Endothelial cell of umbilical vein (primary cell): ENCODE measurements around the gene ITIH5. TPM values are rescaled to one million over a fixed set of nuclear protein-coding genes. Genes with fewer than 3 reads are reported as not detected.

ENCODE experiments used
- BruUV-seq: library from RNA; stranded (reverse); fragments of 400-500 nt; replicated peaks from 2 replicates; lab custom pipeline; 2021; lab: Mats Ljungman, UMichigan
- CTCF ChIA-PET: fragments of 300-600, 350-600 bp; sonication (Branson Sonifier 250); formaldehyde crosslinking; loops from one replicate; lab custom pipeline; 2021; ENCODE audit warnings: antibody characterized with exemption, inconsistent platforms; lab: Charles Lee
- POLR2A ChIA-PET: fragments of 300-600, 350-600 bp; sonication (Branson Sonifier 250); formaldehyde crosslinking; loops from one replicate; lab custom pipeline; 2021; ENCODE audit warnings: antibody characterized with exemption, inconsistent platforms; lab: Charles Lee
- DNase-seq: peaks from one replicate; pipeline ENCODE4 v3.0.0-alpha.2; 2011; ENCODE audit warnings: low read depth, low spot score
- FAIRE-seq: peaks from 2 replicates; lab custom pipeline; 2011; peaks lifted over from hg19 to GRCh38; lab: Jason Lieb, UNC
- H2AFZ ChIP-seq: 2 replicates; pipeline ENCODE4 v1.6.0; 2012; ENCODE audit warnings: low read depth, low read length, control low read depth, inconsistent platforms
- H3K27ac ChIP-seq: 2 replicates; pipeline ENCODE4 v1.5.1; 2011; ENCODE audit warnings: low read depth, mild to moderate bottlenecking, control low read depth, low read length, moderate library complexity; ENCODE audit not compliant: insufficient read depth
- H3K27me3 ChIP-seq, 2 experiments: 2 replicates each; pipeline versions ENCODE4 v1.6.0 to v1.6.1; 2011; ENCODE audit warnings: low read length in 2 of 2, mixed read lengths in 1 of 2; ENCODE audit not compliant: control insufficient read depth in 2 of 2, insufficient read depth in 2 of 2
- H3K36me3 ChIP-seq, 2 experiments: 2 replicates in 1 of 2; 3 replicates in 1 of 2; pipeline ENCODE4 v1.5.1; 2011; ENCODE audit warnings: low read length in 2 of 2, mild to moderate bottlenecking in 1 of 2, moderate library complexity in 1 of 2; ENCODE audit not compliant: control insufficient read depth in 2 of 2, insufficient read depth in 2 of 2; ENCODE audit errors: extremely low read depth in 1 of 2
- H3K4me1 ChIP-seq: 3 replicates; pipeline ENCODE4 v1.5.1; 2011; ENCODE audit warnings: mild to moderate bottlenecking, low read length; ENCODE audit not compliant: control insufficient read depth, insufficient read depth; ENCODE audit errors: extremely low read depth
- H3K4me2 ChIP-seq: 2 replicates; pipeline ENCODE4 v1.6.1; 2011; ENCODE audit warnings: low read length, control low read depth, mixed read lengths; ENCODE audit not compliant: insufficient read depth
- H3K4me3 ChIP-seq, 3 experiments: fragments of 200-600 bp in 1 of 3; sonication (generic), shearing (Covaris generic) in 1 of 3; replicated peaks in 1 of 3; 2 replicates each; pipeline ENCODE4 v1.5.1; 2011 to 2016; ENCODE audit warnings: control low read depth in 3 of 3, low read length in 3 of 3, mild to moderate bottlenecking in 2 of 3, inconsistent platforms in 1 of 3, low read depth in 1 of 3, moderate library complexity in 1 of 3; ENCODE audit not compliant: insufficient read depth in 1 of 3
- H3K79me2 ChIP-seq: 2 replicates; pipeline ENCODE4 v1.6.0; 2012; ENCODE audit warnings: low read length, inconsistent platforms; ENCODE audit not compliant: control insufficient read depth, insufficient read depth
- H3K9ac ChIP-seq: replicated peaks from 2 replicates; pipeline ENCODE3; 2011; ENCODE audit warnings: low read length, control low read depth; ENCODE audit not compliant: insufficient read depth; ENCODE audit errors: extremely low read depth
- H3K9me1 ChIP-seq: replicated peaks from 3 replicates; pipeline ENCODE4 v1.6.0; 2011; ENCODE audit warnings: mild to moderate bottlenecking, low read length; ENCODE audit not compliant: control insufficient read depth, insufficient read depth; ENCODE audit errors: extremely low read depth
- H3K9me3 ChIP-seq: replicated peaks from 2 replicates; pipeline ENCODE4 v1.5.1; 2012; ENCODE audit warnings: low read length, inconsistent platforms; ENCODE audit not compliant: control insufficient read depth, insufficient read depth
- H4K20me1 ChIP-seq: replicated peaks from 2 replicates; pipeline ENCODE3; 2011; ENCODE audit warnings: mild to moderate bottlenecking, low read length; ENCODE audit not compliant: control insufficient read depth, insufficient read depth; ENCODE audit errors: extremely low read depth
- EZH2 ChIP-seq: IDR thresholded peaks from 2 replicates; pipeline ENCODE4 v1.6.1; 2012; ENCODE audit warnings: borderline replicate concordance, low read depth, mild to moderate bottlenecking, moderate library complexity, low read length, inconsistent platforms; ENCODE audit not compliant: severe bottlenecking
- FOS ChIP-seq: IDR thresholded peaks from 2 replicates; pipeline ENCODE4 v1.6.1; 2011; ENCODE audit warnings: mild to moderate bottlenecking, low read length, moderate library complexity, borderline replicate concordance; ENCODE audit not compliant: insufficient read depth
- GATA2 ChIP-seq: IDR thresholded peaks from 2 replicates; pipeline ENCODE4 v1.7.0; 2011; ENCODE audit warnings: low read depth, mild to moderate bottlenecking, moderate library complexity, mixed read lengths, low read length; ENCODE audit not compliant: insufficient read length, insufficient read depth
- JUN ChIP-seq: IDR thresholded peaks from 2 replicates; pipeline ENCODE4 v1.6.1; 2011; ENCODE audit warnings: borderline replicate concordance, low read depth; ENCODE audit not compliant: insufficient read length, insufficient read depth
- MYC ChIP-seq: IDR thresholded peaks from one replicate; pipeline ENCODE4 v1.6.1; 2011; ENCODE audit warnings: mild to moderate bottlenecking, low read depth, low read length
- POLR2A ChIP-seq: IDR thresholded peaks from 2 replicates; pipeline ENCODE4 v1.6.1; 2012; ENCODE audit warnings: low read depth, mild to moderate bottlenecking, control low read depth, low read length
- POLR2AphosphoS5 ChIP-seq: IDR thresholded peaks from 2 replicates; pipeline ENCODE4 v1.6.1; 2012; ENCODE audit warnings: low read depth, mild to moderate bottlenecking, control low read depth, low read length, moderate library complexity; ENCODE audit not compliant: insufficient read depth
- dilution Hi-C: fragments of 300-500 bp; cut with MboI; formaldehyde crosslinking; loops from one replicate; pipeline ENCODE4 v1.15.0; 2019; ENCODE audit warnings: low sequenced_read_pairs; ENCODE audit not compliant: extremely low pct_ligation_motif_present
- intact Hi-C: fragments of 100-400 bp; cut with micrococcal nuclease; formaldehyde crosslinking; loops from one replicate; pipeline ENCODE4 v1.10.0; 2022
- polyA plus RNA-seq, 4 experiments: library from polyadenylated mRNA; depleted of rRNA in 3 of 4; stranded (reverse) in 3 of 4; unstranded in 1 of 4; fragments of >200 nt; gene quantifications; 2 replicates each; pipeline versions ENCODE4 v1.2.1 to v1.2.3, GENCODE V29; 2011 to 2012; ENCODE audit warnings: missing spikeins in 1 of 4
- total RNA-seq: library from RNA; stranded (reverse); gene quantifications from 2 replicates; pipeline ENCODE4 v1.2.3, GENCODE V29; 2021
- TF ChIP-seq, protein P1 (sequence below), 2 donors: IDR thresholded peaks; 1 replicate in 1 of 2; 2 replicates in 1 of 2; pipeline ENCODE4 v1.5.1; 2011; ENCODE audit warnings: low read length in 2 of 2, mild to moderate bottlenecking in 2 of 2, moderate library complexity in 2 of 2, control low read depth in 1 of 2, inconsistent platforms in 1 of 2, low read depth in 1 of 2; ENCODE audit not compliant: insufficient read depth in 1 of 2; ENCODE audit errors: extremely low read depth in 1 of 2
- TF ChIP-seq, protein P2 (sequence below): IDR thresholded peaks from 2 replicates; pipeline ENCODE4 v1.6.1; 2011; ENCODE audit not compliant: insufficient read depth, insufficient read length

ITIH5 gene
- total and polyA plus RNA-seq, 2 donors (not counting 3 experiments of a cell fraction or from before 2014, with no cell fraction given), result not detected

DNA sequence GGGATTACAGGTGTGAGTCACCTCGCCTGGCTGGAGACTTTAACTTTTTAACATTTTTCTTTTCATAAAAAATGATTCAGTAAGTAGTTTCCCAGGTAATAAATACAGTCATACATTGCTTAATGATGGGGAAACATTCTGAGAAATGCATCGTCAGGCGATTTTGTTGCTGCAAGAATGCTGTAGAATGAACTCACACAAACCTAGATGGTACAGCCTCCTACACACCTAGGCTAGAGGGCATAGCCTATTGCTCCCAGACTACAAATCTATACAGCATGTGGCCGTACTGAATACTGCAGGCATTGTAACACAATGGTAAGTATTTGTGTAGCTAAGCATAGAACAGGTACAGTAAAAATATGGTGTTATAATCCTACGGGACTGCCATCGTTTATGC is 147.4 kb downstream of the ITIH5 start:
- no peaks in the 10 kb centered on the region for H3K36me3 ChIP-seq
- H3K27me3 ChIP-seq, result no peaks in the 10 kb centered on the region
- H3K79me2 ChIP-seq, result no peaks in the 10 kb centered on the region
- no peak overlapping the region for H3K4me2 ChIP-seq
- H3K27ac ChIP-seq, result no peak overlapping the region
- TF ChIP-seq, protein P1, sequence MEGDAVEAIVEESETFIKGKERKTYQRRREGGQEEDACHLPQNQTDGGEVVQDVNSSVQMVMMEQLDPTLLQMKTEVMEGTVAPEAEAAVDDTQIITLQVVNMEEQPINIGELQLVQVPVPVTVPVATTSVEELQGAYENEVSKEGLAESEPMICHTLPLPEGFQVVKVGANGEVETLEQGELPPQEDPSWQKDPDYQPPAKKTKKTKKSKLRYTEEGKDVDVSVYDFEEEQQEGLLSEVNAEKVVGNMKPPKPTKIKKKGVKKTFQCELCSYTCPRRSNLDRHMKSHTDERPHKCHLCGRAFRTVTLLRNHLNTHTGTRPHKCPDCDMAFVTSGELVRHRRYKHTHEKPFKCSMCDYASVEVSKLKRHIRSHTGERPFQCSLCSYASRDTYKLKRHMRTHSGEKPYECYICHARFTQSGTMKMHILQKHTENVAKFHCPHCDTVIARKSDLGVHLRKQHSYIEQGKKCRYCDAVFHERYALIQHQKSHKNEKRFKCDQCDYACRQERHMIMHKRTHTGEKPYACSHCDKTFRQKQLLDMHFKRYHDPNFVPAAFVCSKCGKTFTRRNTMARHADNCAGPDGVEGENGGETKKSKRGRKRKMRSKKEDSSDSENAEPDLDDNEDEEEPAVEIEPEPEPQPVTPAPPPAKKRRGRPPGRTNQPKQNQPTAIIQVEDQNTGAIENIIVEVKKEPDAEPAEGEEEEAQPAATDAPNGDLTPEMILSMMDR (IDR thresholded peaks at IDR 0.05; ENCODE audit: extremely low read depth in 1 of 2, insufficient read depth in 1 of 2, low read depth in 1 of 2, low read length in 2 of 2), result no peak
- TF ChIP-seq FOS, result no peak
- DNase-seq (no peak), FAIRE-seq (no peak)
- no peaks in the 10 kb centered on the region for H4K20me1 ChIP-seq
- POLR2A ChIA-PET, result no interaction called here
- H3K4me1 ChIP-seq, result no peaks in the 10 kb centered on the region
- dilution Hi-C loops (no loop called here), intact Hi-C loops (no loop called here)
- CTCF ChIA-PET, result no interaction called here
- no TSS peak for BruUV-seq
- H3K9me1 ChIP-seq, result no peaks in the 10 kb centered on the region
- no peak overlapping the region for H3K9ac ChIP-seq
- H3K9me3 ChIP-seq, result no peaks in the 10 kb centered on the region
- H2AFZ ChIP-seq, result no peak overlapping the region
- no peak overlapping the region for H3K4me3 ChIP-seq

GRCh38 chr10:7518693-7519092 is 148.1 kb downstream of the ITIH5 start:
- no TSS peak for BruUV-seq
- Histone ChIP-seq H3K9ac (no peak overlapping the region), H3K4me1 (no peaks in the 10 kb centered on the region), H3K4me3 (no peak overlapping the region), H3K79me2 (no peaks in the 10 kb centered on the region), H3K27me3 (no peaks in the 10 kb centered on the region), H4K20me1 (no peaks in the 10 kb centered on the region), H3K9me3 (no peaks in the 10 kb centered on the region), H2AFZ (no peak overlapping the region), H3K36me3 (no peaks in the 10 kb centered on the region), H3K9me1 (no peaks in the 10 kb centered on the region), H3K27ac (no peak overlapping the region), H3K4me2 (no peak overlapping the region)
- dilution Hi-C loops (no loop called here), intact Hi-C loops (no loop called here)
- DNase-seq (no peak), FAIRE-seq (no peak)
- TF ChIP-seq GATA2 (no peak), MYC (no peak), JUN (no peak), FOS (no peak), POLR2AphosphoS5 (no peak), EZH2 (no peak), POLR2A (no peak)
- TF ChIP-seq, protein P1 (IDR thresholded peaks at IDR 0.05; ENCODE audit: extremely low read depth in 1 of 2, insufficient read depth in 1 of 2, low read depth in 1 of 2, low read length in 2 of 2), result no peak
- TF ChIP-seq, protein P2, sequence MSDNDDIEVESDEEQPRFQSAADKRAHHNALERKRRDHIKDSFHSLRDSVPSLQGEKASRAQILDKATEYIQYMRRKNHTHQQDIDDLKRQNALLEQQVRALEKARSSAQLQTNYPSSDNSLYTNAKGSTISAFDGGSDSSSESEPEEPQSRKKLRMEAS, result no peak
- POLR2A ChIA-PET, result no interaction called here
- CTCF ChIA-PET, result no interaction called here
